GM21717 (cell line): ENCODE results near the gene DIABLO.
"Not testable (repeated sequence)": the region's sequence is repeated elsewhere in the genome, so short reads cannot be mapped to it uniquely, and the experiment has no call there.

Source experiments
- ATAC-seq: cut with Tn5 transposase; IDR thresholded peaks from one replicate; pipeline ENCODE4 v1.9.1; 2021; ENCODE audit warnings: mild to moderate bottlenecking, moderate library complexity; ENCODE audit not compliant: unreplicated experiment

DIABLO gene

GRCh38 chr12:122215771-122216170, 10.1 kb downstream of the DIABLO start:
- ATAC-seq, result no peak

- ATAC-seq, result no peak
Observed at GRCh38 chr12:122208073-122208820, 17.6 kb downstream of the DIABLO start.

GRCh38 chr12:122207391-122207790, 18.5 kb downstream of the DIABLO start:
- ATAC-seq, result no peak

GRCh38 chr12:122206976-122207375, 18.9 kb downstream of the DIABLO start:
- no peak for ATAC-seq

- ATAC-seq, result no peak
Observed at GRCh38 chr12:122206111-122206881, 19.6 kb downstream of the DIABLO start.

GRCh38 chr12:122205053-122205925, 20.6 kb downstream of the DIABLO start:
- ATAC-seq, result no peak

GRCh38 chr12:122204167-122205052, 21.4 kb downstream of the DIABLO start:
- ATAC-seq, result no peak

- no peak for ATAC-seq
Observed at GRCh38 chr12:122203301-122204166, 22.3 kb downstream of the DIABLO start, which contains the start of gene B3GNT4. B3GNT4 (plus strand) TSS chr12:122203709; CDS start chr12:122204619, 910 bp downstream.

GRCh38 chr12:122202811-122203210, 23.0 kb downstream of the DIABLO start:
- ATAC-seq, result not testable (repeated sequence)

GRCh38 chr12:122202017-122202416, 23.8 kb downstream of the DIABLO start:
- ATAC-seq, result no peak

- no peak for ATAC-seq
Observed at GRCh38 chr12:122201381-122201780, 24.5 kb downstream of the DIABLO start.

GRCh38 chr12:122200541-122201175, 25.2 kb downstream of the DIABLO start:
- ATAC-seq, result no peak

GRCh38 chr12:122199484-122200355, 26.1 kb downstream of the DIABLO start:
- no peak for ATAC-seq

- no peak for ATAC-seq
Observed at GRCh38 chr12:122197612-122197966, 28.3 kb downstream of the DIABLO start.

GRCh38 chr12:122195405-122195804, 30.4 kb downstream of the DIABLO start:
- no peak for ATAC-seq

- ATAC-seq, result no peak
Observed at GRCh38 chr12:122194804-122195203, 31.0 kb downstream of the DIABLO start.

GRCh38 chr12:122192441-122192840, 33.4 kb downstream of the DIABLO start:
- ATAC-seq, result no peak
